Tibial nerve (tissue), 4 donors: Measurements from ENCODE around the gene KASH5.

Experiments used
- EP300 ChIP-seq, 2 donors: sonication (generic); formaldehyde crosslinking; IDR thresholded peaks; one replicate each; pipeline ENCODE4 v1.6.1; 2017; ENCODE audit warnings: antibody characterized with exemption in 2 of 2, mild to moderate bottlenecking in 1 of 2
- TF ChIP-seq, protein P1 (sequence below), 5 experiments: fragments of 200-600 bp in 3 of 5; fragments of 450-650 bp in 2 of 5; sonication (generic) in 3 of 5; IDR thresholded peaks; one replicate each; pipeline ENCODE4 v1.5.1; 2016 to 2019; ENCODE audit warnings: antibody characterized with exemption in 5 of 5, mild to moderate bottlenecking in 3 of 5, moderate library complexity in 2 of 5

DNA sequence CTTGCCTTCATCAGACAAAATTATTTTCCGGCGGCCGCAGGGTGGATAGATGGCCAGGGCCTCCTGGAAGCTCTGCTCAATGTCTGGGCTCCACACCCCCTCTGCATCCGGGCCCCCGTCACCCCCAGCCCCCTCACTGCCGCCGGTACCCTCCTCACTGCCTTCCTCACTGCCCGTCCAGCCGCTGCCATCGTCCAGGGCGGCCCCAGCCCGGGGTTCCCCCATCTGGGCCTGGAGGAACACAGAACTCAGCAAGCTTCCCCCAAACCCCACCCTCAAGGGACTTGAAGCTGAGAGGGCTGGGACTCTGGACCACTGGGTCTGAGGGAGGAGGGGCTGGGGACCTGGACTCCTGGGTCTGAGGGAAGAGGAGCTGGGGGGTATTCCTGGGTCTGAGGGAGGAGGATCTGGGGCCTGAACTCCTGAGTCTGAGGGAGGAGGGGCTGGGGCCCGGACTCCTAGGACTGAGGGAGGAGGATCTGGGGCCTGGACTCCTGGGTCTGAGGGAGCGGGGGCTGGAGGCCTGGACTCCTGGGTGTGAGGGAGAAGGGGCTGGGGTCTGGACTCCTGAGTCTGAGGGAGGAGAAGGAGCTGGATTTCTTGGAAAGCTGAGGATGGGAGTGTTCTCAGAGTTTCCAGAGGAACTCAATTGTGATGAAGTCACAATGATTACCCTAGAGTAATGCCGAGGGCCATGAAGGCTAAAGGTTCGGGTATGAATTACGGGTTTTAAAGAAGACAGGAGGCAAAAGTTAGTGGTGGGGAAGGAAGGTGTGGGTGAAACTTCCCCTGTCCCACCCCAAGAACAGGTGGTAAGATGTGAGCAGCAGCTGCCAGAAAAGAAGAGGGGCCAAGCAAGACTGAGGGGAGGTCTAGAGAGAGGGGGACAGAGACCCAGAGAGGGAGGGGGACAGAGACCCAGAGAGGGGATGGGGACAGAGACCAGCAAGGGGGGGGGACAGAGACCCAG lies 27.9 kb upstream of the KASH5 start:
- no peak for TF ChIP-seq EP300 (IDR thresholded peaks at IDR 0.05)
- TF ChIP-seq, protein P1, sequence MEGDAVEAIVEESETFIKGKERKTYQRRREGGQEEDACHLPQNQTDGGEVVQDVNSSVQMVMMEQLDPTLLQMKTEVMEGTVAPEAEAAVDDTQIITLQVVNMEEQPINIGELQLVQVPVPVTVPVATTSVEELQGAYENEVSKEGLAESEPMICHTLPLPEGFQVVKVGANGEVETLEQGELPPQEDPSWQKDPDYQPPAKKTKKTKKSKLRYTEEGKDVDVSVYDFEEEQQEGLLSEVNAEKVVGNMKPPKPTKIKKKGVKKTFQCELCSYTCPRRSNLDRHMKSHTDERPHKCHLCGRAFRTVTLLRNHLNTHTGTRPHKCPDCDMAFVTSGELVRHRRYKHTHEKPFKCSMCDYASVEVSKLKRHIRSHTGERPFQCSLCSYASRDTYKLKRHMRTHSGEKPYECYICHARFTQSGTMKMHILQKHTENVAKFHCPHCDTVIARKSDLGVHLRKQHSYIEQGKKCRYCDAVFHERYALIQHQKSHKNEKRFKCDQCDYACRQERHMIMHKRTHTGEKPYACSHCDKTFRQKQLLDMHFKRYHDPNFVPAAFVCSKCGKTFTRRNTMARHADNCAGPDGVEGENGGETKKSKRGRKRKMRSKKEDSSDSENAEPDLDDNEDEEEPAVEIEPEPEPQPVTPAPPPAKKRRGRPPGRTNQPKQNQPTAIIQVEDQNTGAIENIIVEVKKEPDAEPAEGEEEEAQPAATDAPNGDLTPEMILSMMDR (IDR thresholded peaks at IDR 0.05) = no peak
